GM18868 (cell line): ENCODE measurements around the gene NDUFA13.

Experiments
- ATAC-seq: cut with Tn5 transposase; IDR thresholded peaks from one replicate; pipeline ENCODE4 v1.9.1; 2021; ENCODE audit warnings: mild to moderate bottlenecking, moderate library complexity; ENCODE audit not compliant: unreplicated experiment

Gene NDUFA13

GRCh38 chr19:19506592-19506991 lies 9.4 kb upstream of the NDUFA13 start:
- no peak for ATAC-seq

- no peak for ATAC-seq
Measured at GRCh38 chr19:19507354-19507753, 8.7 kb upstream of the NDUFA13 start.

- ATAC-seq, result no peak
Measured at GRCh38 chr19:19508217-19508616, 7.8 kb upstream of the NDUFA13 start.

- ATAC-seq, result no peak
Measured at GRCh38 chr19:19510432-19510831, 5.6 kb upstream of the NDUFA13 start.

GRCh38 chr19:19513682-19514081 lies 2.3 kb upstream of the NDUFA13 start:
- no peak for ATAC-seq

GRCh38 chr19:19514215-19514657 lies 1.8 kb upstream of the NDUFA13 start:
- ATAC-seq, result no peak

- no peak for ATAC-seq
Measured at GRCh38 chr19:19514881-19515641, 964 bp upstream of the NDUFA13 start, which contains the start of gene TSSK6. Gene TSSK6, minus strand, starts transcription at chr19:19515548. Its CDS starts 121 bp downstream, at chr19:19515427.

GRCh38 chr19:19517235-19517619 lies 1.2 kb downstream of the NDUFA13 start:
- no peak for ATAC-seq

GRCh38 chr19:19520989-19521388 lies 5.0 kb downstream of the NDUFA13 start:
- no peak for ATAC-seq

- no peak for ATAC-seq
Measured at GRCh38 chr19:19523177-19523576, 7.2 kb downstream of the NDUFA13 start.

- ATAC-seq, result no peak
Measured at GRCh38 chr19:19524053-19524452, 8.0 kb downstream of the NDUFA13 start.

GRCh38 chr19:19525611-19526380 lies 9.8 kb downstream of the NDUFA13 start:
- ATAC-seq, result no peak

- ATAC-seq, result no peak
Measured at GRCh38 chr19:19526581-19527370, 10.8 kb downstream of the NDUFA13 start.

- ATAC-seq, result no peak
Measured at GRCh38 chr19:19527371-19527656, 11.3 kb downstream of the NDUFA13 start.

GRCh38 chr19:19527674-19528625 lies 11.9 kb downstream of the NDUFA13 start:
- no peak for ATAC-seq

- no peak for ATAC-seq
Measured at GRCh38 chr19:19528721-19529490, 12.9 kb downstream of the NDUFA13 start, which contains the start of gene YJEFN3. Gene YJEFN3, plus strand, starts transcription at chr19:19528911. Its CDS starts 22 bp downstream, at chr19:19528933.

- ATAC-seq, result no peak
Measured at GRCh38 chr19:19529783-19530422, 13.9 kb downstream of the NDUFA13 start.

- no peak for ATAC-seq
Measured at GRCh38 chr19:19530423-19530804, 14.4 kb downstream of the NDUFA13 start.

GRCh38 chr19:19530889-19531288 lies 14.9 kb downstream of the NDUFA13 start:
- ATAC-seq, result no peak
